ENCODE data around the gene TP53TG5.

- TF ChIP-seq CTCF (IDR thresholded peaks at IDR 0.05), result no peak
- TF ChIP-seq POLR2A (IDR thresholded peaks at IDR 0.05), result no peak
These were observed 49.4 kb upstream of the TP53TG5 start for GRCh38 chr20:45427236-45428149.

All from prostate gland (tissue), 2 donors.